Neural cell (in vitro differentiated cells): Measurements from ENCODE around the gene GTF2F2. TPM values are rescaled to one million over a fixed set of nuclear protein-coding genes. Genes with fewer than 3 reads are reported as not detected.

Experiments used
- H2AFZ ChIP-seq: fragments of 200-600, 300-800 bp; sonication (generic), shearing (Covaris generic); 2 replicates; pipeline ENCODE4 v1.6.0; 2014; ENCODE audit warnings: low read depth, mild to moderate bottlenecking, antibody characterized with exemption, low read length, moderate library complexity
- H3F3A ChIP-seq: fragments of 200-600 bp; shearing (Covaris generic); 2 replicates; pipeline ENCODE4 v1.6.1; 2016; ENCODE audit warnings: mild to moderate bottlenecking, moderate library complexity, mixed read lengths, antibody characterized with exemption, low read length; ENCODE audit not compliant: insufficient read depth, poor library complexity, severe bottlenecking
- H3K27ac ChIP-seq: fragments of 200-600, 300-800 bp; sonication (generic), shearing (Covaris generic); 2 replicates; pipeline ENCODE4 v1.5.1; 2014; ENCODE audit warnings: mild to moderate bottlenecking, low read length, moderate library complexity
- H3K27me3 ChIP-seq: fragments of 300-800, 200-600 bp; sonication (generic), shearing (Covaris generic); 2 replicates; pipeline ENCODE4 v1.6.0; 2014; ENCODE audit warnings: mild to moderate bottlenecking, low read depth, low read length, moderate library complexity; ENCODE audit not compliant: insufficient read depth
- H3K36me3 ChIP-seq: fragments of 300-800, 200-600 bp; sonication (generic), shearing (Covaris generic); 2 replicates; pipeline ENCODE4 v1.5.1; 2014; ENCODE audit warnings: mild to moderate bottlenecking, antibody characterized with exemption, low read length, moderate library complexity; ENCODE audit not compliant: insufficient read depth
- H3K4me2 ChIP-seq: fragments of 300-800, 200-600 bp; sonication (generic), shearing (Covaris generic); 2 replicates; pipeline ENCODE4 v1.6.0; 2014; ENCODE audit warnings: mild to moderate bottlenecking, low read length
- H3K4me3 ChIP-seq: fragments of 300-800, 200-600 bp; sonication (generic), shearing (Covaris generic); 2 replicates; pipeline ENCODE4 v1.5.1; 2014; ENCODE audit warnings: mild to moderate bottlenecking, low read length, moderate library complexity
- H3K79me2 ChIP-seq: fragments of 200-600 bp; shearing (Covaris generic); replicated peaks from 2 replicates; pipeline ENCODE4 v1.6.0; 2014; ENCODE audit warnings: mild to moderate bottlenecking, low read length, moderate library complexity; ENCODE audit not compliant: insufficient read depth
- H3K9ac ChIP-seq: fragments of 300-800, 200-600 bp; sonication (generic), shearing (Covaris generic); 2 replicates; pipeline ENCODE4 v1.6.1; 2016; ENCODE audit warnings: mild to moderate bottlenecking, low read length, mixed read lengths
- H3K9me2 ChIP-seq: fragments of 200-600 bp; shearing (Covaris generic); 2 replicates; pipeline ENCODE4 v1.6.1; 2016; ENCODE audit warnings: mild to moderate bottlenecking, low read length, mixed read lengths; ENCODE audit not compliant: insufficient read depth
- H3K9me3 ChIP-seq: fragments of 200-600, 300-800 bp; sonication (generic), shearing (Covaris generic); 2 replicates; pipeline ENCODE4 v1.6.1; 2016; ENCODE audit warnings: mild to moderate bottlenecking, mixed run types, low read length, moderate library complexity, mixed read lengths
- H4K20me1 ChIP-seq: fragments of 200-600 bp; shearing (Covaris generic); 2 replicates; pipeline ENCODE4 v1.6.1; 2016; ENCODE audit warnings: mild to moderate bottlenecking, mixed run types; ENCODE audit not compliant: insufficient read depth
- EP300 ChIP-seq: fragments of 450-650 bp; conservative IDR thresholded peaks from 2 replicates; pipeline ENCODE4 v1.6.1; 2014; ENCODE audit warnings: antibody characterized with exemption, mild to moderate bottlenecking, moderate library complexity; ENCODE audit not compliant: poor library complexity, severe bottlenecking
- EZH2 ChIP-seq: fragments of 200-600, 300-800 bp; shearing (Covaris generic), sonication (generic); IDR thresholded peaks from 2 replicates; pipeline ENCODE4 v1.6.1; 2014; ENCODE audit warnings: antibody characterized with exemption, low read length, borderline replicate concordance, mild to moderate bottlenecking; ENCODE audit not compliant: insufficient read depth, poor library complexity, severe bottlenecking
- MXI1 ChIP-seq: fragments of 450-650 bp; conservative IDR thresholded peaks from 2 replicates; pipeline ENCODE4 v1.6.1; 2014; ENCODE audit warnings: antibody characterized with exemption, mild to moderate bottlenecking; ENCODE audit not compliant: poor library complexity, severe bottlenecking
- POLR2AphosphoS5 ChIP-seq: IDR thresholded peaks from 2 replicates; pipeline ENCODE4 v1.6.1; 2012
- RAD21 ChIP-seq: fragments of 450-650 bp; conservative IDR thresholded peaks from 2 replicates; pipeline ENCODE4 v1.6.1; 2014; ENCODE audit warnings: antibody characterized with exemption, mild to moderate bottlenecking, moderate library complexity
- SMC3 ChIP-seq: fragments of 450-650 bp; conservative IDR thresholded peaks from 2 replicates; pipeline ENCODE4 v1.6.1; 2014; ENCODE audit warnings: antibody characterized with exemption, mild to moderate bottlenecking, moderate library complexity; ENCODE audit not compliant: poor library complexity
- TAF1 ChIP-seq: IDR thresholded peaks from 2 replicates; pipeline ENCODE4 v1.6.1; 2012; ENCODE audit warnings: low read depth
- polyA plus RNA-seq: library from polyadenylated mRNA; depleted of rRNA; stranded (reverse); fragments of >200 nt; gene quantifications from 2 replicates; pipeline ENCODE4 v1.2.3, GENCODE V29; 2014
- TF ChIP-seq, protein P1 (sequence below): IDR thresholded peaks from 2 replicates; pipeline ENCODE4 v1.6.1; 2012; ENCODE audit warnings: borderline replicate concordance
- TF ChIP-seq, protein P2 (sequence below): fragments of 450-650 bp; IDR thresholded peaks from 2 replicates; pipeline ENCODE4 v1.5.1; 2014; ENCODE audit warnings: antibody characterized with exemption, mild to moderate bottlenecking, moderate library complexity; ENCODE audit not compliant: poor library complexity, severe bottlenecking

Gene GTF2F2
- polyA plus RNA-seq, 1 donor from 2014 or later: 29.6 TPM

DNA sequence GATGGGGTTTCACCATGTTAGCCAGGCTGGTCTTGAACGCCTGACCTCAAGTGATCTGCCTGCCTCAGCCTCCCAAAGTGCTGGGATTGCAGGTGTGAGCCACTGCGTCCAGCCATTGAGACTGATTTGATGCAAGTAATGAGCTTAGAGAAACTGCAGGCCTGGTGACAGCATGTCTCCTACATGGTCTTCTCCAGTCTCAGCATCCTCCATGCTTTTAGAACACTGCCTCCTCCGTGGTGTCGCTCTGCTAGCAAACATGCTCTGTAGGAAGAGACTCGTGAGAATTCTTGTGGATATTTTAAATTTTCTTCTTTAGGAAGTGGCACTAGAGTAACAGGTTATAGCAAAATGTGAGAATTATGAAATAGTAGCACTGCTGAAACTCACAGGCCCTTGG is 183.6 kb downstream of the GTF2F2 start:
- TF ChIP-seq POLR2AphosphoS5 (no peak), TAF1 (no peak), RAD21 (no peak), SMC3 (no peak), EZH2 (no peak), EP300 (no peak), MXI1 (no peak)
- TF ChIP-seq, protein P1, sequence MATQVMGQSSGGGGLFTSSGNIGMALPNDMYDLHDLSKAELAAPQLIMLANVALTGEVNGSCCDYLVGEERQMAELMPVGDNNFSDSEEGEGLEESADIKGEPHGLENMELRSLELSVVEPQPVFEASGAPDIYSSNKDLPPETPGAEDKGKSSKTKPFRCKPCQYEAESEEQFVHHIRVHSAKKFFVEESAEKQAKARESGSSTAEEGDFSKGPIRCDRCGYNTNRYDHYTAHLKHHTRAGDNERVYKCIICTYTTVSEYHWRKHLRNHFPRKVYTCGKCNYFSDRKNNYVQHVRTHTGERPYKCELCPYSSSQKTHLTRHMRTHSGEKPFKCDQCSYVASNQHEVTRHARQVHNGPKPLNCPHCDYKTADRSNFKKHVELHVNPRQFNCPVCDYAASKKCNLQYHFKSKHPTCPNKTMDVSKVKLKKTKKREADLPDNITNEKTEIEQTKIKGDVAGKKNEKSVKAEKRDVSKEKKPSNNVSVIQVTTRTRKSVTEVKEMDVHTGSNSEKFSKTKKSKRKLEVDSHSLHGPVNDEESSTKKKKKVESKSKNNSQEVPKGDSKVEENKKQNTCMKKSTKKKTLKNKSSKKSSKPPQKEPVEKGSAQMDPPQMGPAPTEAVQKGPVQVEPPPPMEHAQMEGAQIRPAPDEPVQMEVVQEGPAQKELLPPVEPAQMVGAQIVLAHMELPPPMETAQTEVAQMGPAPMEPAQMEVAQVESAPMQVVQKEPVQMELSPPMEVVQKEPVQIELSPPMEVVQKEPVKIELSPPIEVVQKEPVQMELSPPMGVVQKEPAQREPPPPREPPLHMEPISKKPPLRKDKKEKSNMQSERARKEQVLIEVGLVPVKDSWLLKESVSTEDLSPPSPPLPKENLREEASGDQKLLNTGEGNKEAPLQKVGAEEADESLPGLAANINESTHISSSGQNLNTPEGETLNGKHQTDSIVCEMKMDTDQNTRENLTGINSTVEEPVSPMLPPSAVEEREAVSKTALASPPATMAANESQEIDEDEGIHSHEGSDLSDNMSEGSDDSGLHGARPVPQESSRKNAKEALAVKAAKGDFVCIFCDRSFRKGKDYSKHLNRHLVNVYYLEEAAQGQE: no peak
- TF ChIP-seq, protein P2, sequence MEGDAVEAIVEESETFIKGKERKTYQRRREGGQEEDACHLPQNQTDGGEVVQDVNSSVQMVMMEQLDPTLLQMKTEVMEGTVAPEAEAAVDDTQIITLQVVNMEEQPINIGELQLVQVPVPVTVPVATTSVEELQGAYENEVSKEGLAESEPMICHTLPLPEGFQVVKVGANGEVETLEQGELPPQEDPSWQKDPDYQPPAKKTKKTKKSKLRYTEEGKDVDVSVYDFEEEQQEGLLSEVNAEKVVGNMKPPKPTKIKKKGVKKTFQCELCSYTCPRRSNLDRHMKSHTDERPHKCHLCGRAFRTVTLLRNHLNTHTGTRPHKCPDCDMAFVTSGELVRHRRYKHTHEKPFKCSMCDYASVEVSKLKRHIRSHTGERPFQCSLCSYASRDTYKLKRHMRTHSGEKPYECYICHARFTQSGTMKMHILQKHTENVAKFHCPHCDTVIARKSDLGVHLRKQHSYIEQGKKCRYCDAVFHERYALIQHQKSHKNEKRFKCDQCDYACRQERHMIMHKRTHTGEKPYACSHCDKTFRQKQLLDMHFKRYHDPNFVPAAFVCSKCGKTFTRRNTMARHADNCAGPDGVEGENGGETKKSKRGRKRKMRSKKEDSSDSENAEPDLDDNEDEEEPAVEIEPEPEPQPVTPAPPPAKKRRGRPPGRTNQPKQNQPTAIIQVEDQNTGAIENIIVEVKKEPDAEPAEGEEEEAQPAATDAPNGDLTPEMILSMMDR: no peak

DNA sequence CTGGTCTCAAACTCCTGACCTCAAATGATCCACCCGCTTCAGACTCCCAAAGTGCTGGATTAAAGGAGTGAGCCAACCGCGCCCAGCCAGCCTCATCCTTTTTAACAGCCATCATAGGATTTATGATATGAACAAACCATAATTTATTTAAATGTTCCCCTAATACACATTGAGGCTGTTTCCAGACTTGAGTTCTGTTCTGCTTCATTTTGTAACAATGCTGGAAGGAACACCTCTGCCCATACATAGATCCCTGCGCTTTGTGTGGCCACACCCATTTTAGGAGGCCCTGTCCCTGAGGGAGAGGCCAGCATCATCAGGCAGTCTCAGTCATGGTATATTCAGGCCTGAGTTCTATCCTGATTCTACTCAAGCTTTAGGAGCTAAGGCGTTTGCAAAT is 184.8 kb downstream of the GTF2F2 start:
- Histone ChIP-seq H3F3A (no peaks in the 10 kb centered on the region), H3K4me2 (no peak overlapping the region)

More for the DNA sequence above, 183.6 kb downstream of the GTF2F2 start:
- Histone ChIP-seq H3K36me3 (no peaks in the 10 kb centered on the region), H3K4me3 (no peak overlapping the region), H3K79me2 (no peaks in the 10 kb centered on the region), H3K9me3 (no peaks in the 10 kb centered on the region), H3K27ac (no peak overlapping the region), H3K27me3 (no peaks in the 10 kb centered on the region), H3K4me2 (no peak overlapping the region), H3K9me2 (no peaks in the 10 kb centered on the region), H3F3A (no peaks in the 10 kb centered on the region), H3K9ac (no peak overlapping the region), H4K20me1 (no peaks in the 10 kb centered on the region), H2AFZ (no peak overlapping the region)

More for the DNA sequence above, 184.8 kb downstream of the GTF2F2 start:
- H3K27me3 ChIP-seq: no peaks in the 10 kb centered on the region
- no peak overlapping the region for H3K27ac ChIP-seq
- H4K20me1 ChIP-seq: no peaks in the 10 kb centered on the region
- no peak overlapping the region for H2AFZ ChIP-seq
- no peaks in the 10 kb centered on the region for H3K9me2 ChIP-seq
- H3K36me3 ChIP-seq: no peaks in the 10 kb centered on the region
- H3K4me3 ChIP-seq: no peak overlapping the region
- no peaks in the 10 kb centered on the region for H3K79me2 ChIP-seq
- TF ChIP-seq MXI1 (no peak), EP300 (no peak), POLR2AphosphoS5 (no peak), EZH2 (no peak), TAF1 (no peak), RAD21 (no peak), SMC3 (no peak)
- TF ChIP-seq, protein P1: no peak
- TF ChIP-seq, protein P2: no peak
- H3K9me3 ChIP-seq: no peaks in the 10 kb centered on the region
- H3K9ac ChIP-seq: no peak overlapping the region
